NT2/D1 (cell line): ENCODE measurements around the gene ADM2.
"Not testable (repeated sequence)": the region's sequence is repeated elsewhere in the genome, so short reads cannot be mapped to it uniquely, and the experiment has no call there.

Experiments used
- DNase-seq: peaks from one replicate; pipeline ENCODE4 v3.0.0-alpha.2; 2011; ENCODE audit warnings: low read depth, low spot score
- H3K27me3 ChIP-seq: 2 replicates; pipeline ENCODE4 v1.6.0; 2011; ENCODE audit warnings: mild to moderate bottlenecking; ENCODE audit not compliant: insufficient read length, insufficient read depth
- H3K36me3 ChIP-seq: 2 replicates; pipeline ENCODE4 v1.6.1; 2011; ENCODE audit warnings: mild to moderate bottlenecking, low read length, mixed read lengths; ENCODE audit not compliant: insufficient read depth, insufficient read length
- H3K4me1 ChIP-seq: 2 replicates; pipeline ENCODE4 v1.5.1; 2011; ENCODE audit not compliant: insufficient read depth, insufficient read length
- H3K4me3 ChIP-seq: 2 replicates; pipeline ENCODE4 v1.5.1; 2011; ENCODE audit warnings: low read depth; ENCODE audit not compliant: insufficient read length
- H3K9ac ChIP-seq: 2 replicates; pipeline ENCODE4 v1.6.0; 2011; ENCODE audit warnings: low read depth; ENCODE audit not compliant: insufficient read length
- H3K9me3 ChIP-seq: 2 replicates; pipeline ENCODE4 v1.5.1; 2011; ENCODE audit warnings: mild to moderate bottlenecking, low read length; ENCODE audit not compliant: insufficient read depth
- SUZ12 ChIP-seq: IDR thresholded peaks from 2 replicates; pipeline ENCODE4 v1.6.1; 2011; ENCODE audit not compliant: insufficient read length, insufficient read depth; ENCODE audit errors: extremely low read depth
- YY1 ChIP-seq: IDR thresholded peaks from 2 replicates; pipeline ENCODE4 v1.6.1; 2011; ENCODE audit not compliant: insufficient read length, insufficient read depth
- ZNF274 ChIP-seq: IDR thresholded peaks from 2 replicates; pipeline ENCODE4 v1.6.1; 2011; ENCODE audit warnings: mild to moderate bottlenecking, low read depth, low read length

Gene ADM2

DNA sequence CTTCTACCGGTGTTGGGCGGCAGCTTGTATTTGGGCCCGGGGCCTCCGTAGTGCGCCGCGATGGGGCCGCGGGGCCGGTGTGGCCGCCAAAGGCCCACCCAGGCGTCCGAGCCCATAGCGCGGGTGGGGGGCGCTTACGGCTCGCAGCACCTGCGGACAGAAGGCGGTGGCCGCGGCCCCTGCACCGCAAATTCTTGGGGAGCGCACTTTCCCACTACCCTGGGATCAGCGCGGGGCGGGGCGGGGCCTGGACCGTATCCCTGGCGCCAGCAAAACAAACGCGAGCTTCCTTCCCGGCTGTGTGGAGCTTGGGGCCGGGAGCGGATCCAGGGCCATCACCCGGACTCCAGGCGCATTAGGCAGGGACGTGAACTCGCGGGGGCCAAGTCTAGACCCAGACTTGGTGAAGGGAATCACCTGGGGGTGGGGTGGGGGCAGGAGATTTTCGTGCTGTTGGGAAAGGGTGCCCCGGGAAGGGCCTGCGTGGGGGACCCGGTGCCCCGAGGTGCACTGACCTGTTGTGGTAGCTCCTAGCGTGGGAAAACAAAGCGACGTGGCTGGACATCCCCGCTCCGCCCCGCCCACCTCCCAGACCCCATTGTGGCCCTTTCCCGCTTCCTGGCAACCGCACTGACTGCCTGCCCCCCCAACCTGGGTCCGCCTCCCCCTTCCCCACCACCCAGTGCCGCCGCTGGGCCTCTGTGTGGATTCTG, 50.8 kb downstream of the ADM2 start:
- Histone ChIP-seq H3K9me3 (no peaks in the 10 kb centered on the region), H3K4me1 (peaks cover 4% of the 10 kb centered on the region), H3K36me3 (no peaks in the 10 kb centered on the region), H3K27me3 (no peaks in the 10 kb centered on the region), H3K9ac (peak overlapping the region; percentile 86), H3K4me3 (peak overlapping the region; percentile 49)
- DNase-seq = no peak
- TF ChIP-seq ZNF274 = no peak

DNA sequence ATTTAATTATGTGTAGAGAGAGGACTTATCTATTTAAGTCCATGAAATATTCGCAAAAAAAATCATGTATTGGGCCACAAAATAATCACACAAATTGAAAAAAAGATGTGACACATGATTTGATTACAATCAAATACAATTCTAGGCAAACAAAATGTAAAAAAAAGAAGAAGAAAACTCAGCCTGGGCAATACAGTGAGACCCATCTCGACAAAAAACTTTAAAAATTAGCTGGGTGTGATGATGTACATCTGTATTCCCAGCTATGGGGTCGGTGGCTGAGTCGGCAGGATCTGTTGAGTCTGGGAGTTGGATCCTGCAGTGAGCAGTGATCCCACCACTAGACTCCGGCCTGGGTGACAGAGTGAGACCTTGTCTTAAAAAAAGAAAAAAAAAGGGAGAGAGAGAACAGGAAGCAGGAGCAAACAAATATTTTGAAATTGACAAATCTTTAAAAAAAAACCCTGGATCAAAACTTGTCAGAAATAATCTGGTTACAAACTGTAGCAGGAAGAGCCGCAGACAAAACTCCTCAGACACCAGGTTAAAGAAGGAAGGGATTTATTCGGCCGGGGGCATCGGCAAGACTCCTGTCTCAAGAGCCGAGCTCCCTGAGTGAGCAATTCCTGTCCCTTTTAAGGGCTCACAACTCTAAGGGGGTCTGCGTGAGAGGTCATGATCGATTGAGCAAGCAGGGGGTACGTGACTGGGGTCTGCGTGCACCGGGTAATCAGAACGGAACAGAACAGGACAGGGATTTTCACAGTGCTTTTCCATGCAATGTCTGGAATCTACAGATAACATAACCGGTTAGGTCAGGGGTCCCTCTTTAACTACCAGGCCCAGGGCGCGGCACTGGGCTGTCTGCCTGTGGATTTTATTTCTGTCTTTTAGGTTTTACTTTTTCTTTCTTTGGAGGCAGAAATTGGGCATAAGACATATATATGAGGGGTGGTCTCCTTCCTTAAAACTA, 51.8 kb downstream of the ADM2 start:
- no peaks in the 10 kb centered on the region for H3K4me1 ChIP-seq
- TF ChIP-seq YY1 = no peak

DNA sequence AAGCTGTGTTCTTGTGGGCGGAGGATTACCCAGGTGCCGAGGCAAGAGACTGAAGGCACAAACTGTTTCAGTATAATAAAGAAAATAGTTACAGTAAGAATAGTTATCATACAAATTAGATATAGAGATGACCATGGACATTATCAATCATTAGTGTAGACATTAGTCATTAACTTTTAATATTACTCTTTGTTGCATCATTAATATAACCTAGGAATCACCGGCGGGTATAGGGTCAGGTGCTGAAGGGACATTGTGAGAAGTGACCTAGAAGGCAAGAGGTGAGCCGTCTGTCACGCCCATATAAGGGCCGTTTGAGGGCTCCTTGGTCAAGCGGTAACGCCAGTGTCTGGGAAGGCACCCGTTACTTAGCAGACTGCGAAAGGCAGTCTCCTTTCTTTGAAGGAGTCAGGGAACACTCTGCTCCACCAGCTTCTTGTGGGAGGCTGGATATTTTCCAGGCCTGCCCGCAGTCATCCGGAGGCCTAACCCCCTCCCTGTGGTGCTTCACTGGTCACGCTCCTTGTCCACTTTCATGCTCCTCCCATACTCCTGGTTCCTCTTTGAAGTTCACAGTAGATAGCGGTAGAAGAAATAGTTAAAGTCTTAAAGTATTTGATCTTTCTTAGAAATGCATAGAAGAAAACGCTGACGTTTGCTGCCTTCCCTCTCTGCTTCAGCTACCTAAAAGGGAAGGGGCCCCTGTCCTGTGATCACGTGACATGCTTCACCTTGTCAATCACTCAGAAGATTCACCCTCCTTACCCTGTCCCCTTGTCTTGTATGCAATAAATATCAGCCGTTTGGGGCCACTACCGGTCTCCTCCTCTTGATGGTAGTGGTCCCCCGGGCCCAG, 52.7 kb downstream of the ADM2 start:
- H3K36me3 ChIP-seq, H3K4me3 ChIP-seq, H3K9me3 ChIP-seq, H3K9ac ChIP-seq, DNase-seq, H3K4me1 ChIP-seq, H3K27me3 ChIP-seq: not testable (repeated sequence)

More for the DNA sequence above, 51.8 kb downstream of the ADM2 start:
- Histone ChIP-seq H3K27me3 (no peaks in the 10 kb centered on the region), H3K36me3 (no peaks in the 10 kb centered on the region), H3K4me3 (no peak overlapping the region), H3K9me3 (no peaks in the 10 kb centered on the region), H3K9ac (peak overlapping the region; percentile 86)
- DNase-seq = no peak

DNA sequence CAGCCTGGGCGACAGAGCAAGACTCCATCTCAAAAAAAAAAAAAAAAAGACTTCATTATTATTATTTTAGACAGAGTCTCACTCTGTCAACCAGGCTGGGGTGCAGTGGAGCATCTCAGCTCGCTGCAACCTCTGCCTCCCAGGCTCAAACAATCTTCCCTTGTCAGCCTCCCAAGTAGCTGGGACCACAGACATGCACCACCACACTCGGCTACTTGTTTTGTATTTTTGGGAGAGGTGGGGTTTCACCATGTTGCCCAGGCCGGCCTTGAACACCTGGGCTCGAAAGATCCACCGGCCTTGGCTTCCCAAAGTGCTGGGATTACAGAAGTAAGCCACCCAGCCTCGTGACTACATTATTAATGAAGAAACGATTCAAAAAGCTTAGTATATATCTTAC, 53.8 kb downstream of the ADM2 start:
- Histone ChIP-seq H3K9ac (no peak overlapping the region), H3K4me3 (no peak overlapping the region), H3K36me3 (no peaks in the 10 kb centered on the region), H3K9me3 (no peaks in the 10 kb centered on the region), H3K27me3 (no peaks in the 10 kb centered on the region), H3K4me1 (no peaks in the 10 kb centered on the region)
- TF ChIP-seq ZNF274 (no peak), SUZ12 (no peak), YY1 (no peak)
- DNase-seq = no peak
